Subcutaneous abdominal adipose tissue (tissue), 5 donors: Measurements from ENCODE around the gene ERC1.
"Not testable (repeated sequence)": the region's sequence is repeated elsewhere in the genome, so short reads cannot be mapped to it uniquely, and the experiment has no call there.

Source experiments
- H3K27ac ChIP-seq: one replicate; pipeline ENCODE4 v1.7.0; 2013; ENCODE audit warnings: low read depth, mild to moderate bottlenecking, inconsistent platforms, low read length, moderate library complexity
- H3K27me3 ChIP-seq, 5 donors: one replicate each; pipeline ENCODE4 v1.7.0; 2013; ENCODE audit warnings: low read length in 5 of 5, inconsistent platforms in 1 of 5; ENCODE audit not compliant: control insufficient read depth in 5 of 5, insufficient read depth in 4 of 5
- H3K36me3 ChIP-seq, 5 donors: one replicate each; pipeline ENCODE4 v1.7.0; 2013; ENCODE audit warnings: low read length in 5 of 5; ENCODE audit not compliant: control insufficient read depth in 5 of 5, insufficient read depth in 5 of 5
- H3K4me1 ChIP-seq, 5 donors: one replicate each; pipeline ENCODE4 v1.7.0; 2013; ENCODE audit warnings: low read length in 5 of 5, mild to moderate bottlenecking in 3 of 5, moderate library complexity in 1 of 5; ENCODE audit not compliant: control insufficient read depth in 5 of 5, insufficient read depth in 5 of 5
- H3K4me3 ChIP-seq, 5 donors: one replicate each; pipeline ENCODE4 v1.7.0; 2013; ENCODE audit warnings: low read length in 5 of 5, low read depth in 1 of 5
- H3K9ac ChIP-seq, 5 donors: one replicate each; pipeline ENCODE4 v1.7.0; 2013; ENCODE audit warnings: low read length in 5 of 5, mild to moderate bottlenecking in 4 of 5, moderate library complexity in 3 of 5
- H3K9me3 ChIP-seq, 5 donors: one replicate each; pipeline ENCODE4 v1.7.0; 2013; ENCODE audit warnings: low read length in 5 of 5; ENCODE audit not compliant: control insufficient read depth in 5 of 5
- donor health status: healthy.
- donor health status: healthy.
- donor health status: healthy.
- donor health status: healthy.
- donor health status: healthy.

Gene ERC1

GRCh38 chr12:1326258-1326657, 335.2 kb downstream of the ERC1 start:
- no peak overlapping the region for H3K4me3 ChIP-seq
- H3K36me3 ChIP-seq = no peaks in the 10 kb centered on the region
- no peak overlapping the region for H3K27ac ChIP-seq
- H3K9ac ChIP-seq = no peak overlapping the region
- peaks cover 0 to 9% (median 4%) of the 10 kb centered on the region in 5 donors for H3K4me1 ChIP-seq
- no peaks in the 10 kb centered on the region for H3K27me3 ChIP-seq
- H3K9me3 ChIP-seq = no peaks in the 10 kb centered on the region

GRCh38 chr12:1328391-1328790, 337.4 kb downstream of the ERC1 start:
- Histone ChIP-seq H3K36me3 (no peaks in the 10 kb centered on the region), H3K27ac (no peak overlapping the region), H3K27me3 (no peaks in the 10 kb centered on the region), H3K9ac (no peak overlapping the region), H3K9me3 (no peaks in the 10 kb centered on the region), H3K4me1 (peaks cover 0 to 9% (median 4%) of the 10 kb centered on the region in 5 donors), H3K4me3 (no peak overlapping the region)

- H3K9ac ChIP-seq = no peak overlapping the region
- H3K4me1 ChIP-seq = peaks cover 0 to 5% (median 3%) of the 10 kb centered on the region in 5 donors
- H3K27me3 ChIP-seq = no peaks in the 10 kb centered on the region
- H3K4me3 ChIP-seq = no peak overlapping the region
- no peak overlapping the region for H3K27ac ChIP-seq
- H3K9me3 ChIP-seq = no peaks in the 10 kb centered on the region
- H3K36me3 ChIP-seq = no peaks in the 10 kb centered on the region
Measured at GRCh38 chr12:1329784-1330476, 338.9 kb downstream of the ERC1 start.

GRCh38 chr12:1330477-1330827, 339.4 kb downstream of the ERC1 start:
- Histone ChIP-seq H3K36me3 (no peaks in the 10 kb centered on the region), H3K27ac (no peak overlapping the region), H3K4me1 (peaks cover 0 to under 1% (median 0%) of the 10 kb centered on the region in 5 donors), H3K4me3 (no peak overlapping the region), H3K9me3 (no peaks in the 10 kb centered on the region), H3K9ac (no peak overlapping the region), H3K27me3 (no peaks in the 10 kb centered on the region)

- H3K4me3 ChIP-seq = no peak overlapping the region
- H3K27ac ChIP-seq = no peak overlapping the region
- H3K4me1 ChIP-seq = no peaks in the 10 kb centered on the region
- H3K36me3 ChIP-seq = no peaks in the 10 kb centered on the region
- H3K9me3 ChIP-seq = no peaks in the 10 kb centered on the region
- H3K27me3 ChIP-seq = no peaks in the 10 kb centered on the region
- H3K9ac ChIP-seq = no peak overlapping the region
Measured at GRCh38 chr12:1332327-1332726, 341.3 kb downstream of the ERC1 start.

GRCh38 chr12:1338483-1339177, 347.6 kb downstream of the ERC1 start:
- H3K36me3 ChIP-seq = no peaks in the 10 kb centered on the region
- H3K9ac ChIP-seq = no peak overlapping the region
- H3K27me3 ChIP-seq = no peaks in the 10 kb centered on the region
- no peak overlapping the region for H3K27ac ChIP-seq
- no peak overlapping the region for H3K4me3 ChIP-seq
- no peaks in the 10 kb centered on the region for H3K9me3 ChIP-seq
- no peaks in the 10 kb centered on the region for H3K4me1 ChIP-seq

GRCh38 chr12:1339178-1339541, 348.1 kb downstream of the ERC1 start:
- not testable (repeated sequence) for H3K27ac ChIP-seq, H3K36me3 ChIP-seq, H3K9ac ChIP-seq, H3K27me3 ChIP-seq, H3K4me1 ChIP-seq, H3K4me3 ChIP-seq, H3K9me3 ChIP-seq

- Histone ChIP-seq H3K27me3 (no peaks in the 10 kb centered on the region), H3K27ac (no peak overlapping the region), H3K4me1 (no peaks in the 10 kb centered on the region), H3K36me3 (no peaks in the 10 kb centered on the region), H3K9me3 (no peaks in the 10 kb centered on the region), H3K9ac (no peak overlapping the region), H3K4me3 (no peak overlapping the region)
Measured at GRCh38 chr12:1339618-1340319, 348.7 kb downstream of the ERC1 start.

- H3K4me3 ChIP-seq, H3K27me3 ChIP-seq, H3K9me3 ChIP-seq, H3K4me1 ChIP-seq, H3K27ac ChIP-seq, H3K36me3 ChIP-seq, H3K9ac ChIP-seq: not testable (repeated sequence)
Measured at GRCh38 chr12:1341270-1341669, 350.2 kb downstream of the ERC1 start.

GRCh38 chr12:1343422-1343821, 352.4 kb downstream of the ERC1 start:
- Histone ChIP-seq H3K4me3 (no peak overlapping the region), H3K27ac (no peak overlapping the region), H3K9ac (no peak overlapping the region), H3K36me3 (no peaks in the 10 kb centered on the region), H3K4me1 (no peaks in the 10 kb centered on the region), H3K9me3 (no peaks in the 10 kb centered on the region), H3K27me3 (no peaks in the 10 kb centered on the region)
